SK-N-MC (cell line): ENCODE results near the gene C2orf49.

Experiments
- FOXP2 ChIP-seq: optimal IDR thresholded peaks from 2 replicates; pipeline ENCODE3; 2011; ENCODE audit warnings: mild to moderate bottlenecking, moderate library complexity; ENCODE audit not compliant: insufficient read depth; ENCODE audit errors: extremely low read length, control extremely low read depth
- POLR2AphosphoS5 ChIP-seq: IDR thresholded peaks from 2 replicates; pipeline ENCODE4 v1.6.1; 2012; ENCODE audit warnings: mild to moderate bottlenecking, low read depth, low read length, borderline replicate concordance

DNA sequence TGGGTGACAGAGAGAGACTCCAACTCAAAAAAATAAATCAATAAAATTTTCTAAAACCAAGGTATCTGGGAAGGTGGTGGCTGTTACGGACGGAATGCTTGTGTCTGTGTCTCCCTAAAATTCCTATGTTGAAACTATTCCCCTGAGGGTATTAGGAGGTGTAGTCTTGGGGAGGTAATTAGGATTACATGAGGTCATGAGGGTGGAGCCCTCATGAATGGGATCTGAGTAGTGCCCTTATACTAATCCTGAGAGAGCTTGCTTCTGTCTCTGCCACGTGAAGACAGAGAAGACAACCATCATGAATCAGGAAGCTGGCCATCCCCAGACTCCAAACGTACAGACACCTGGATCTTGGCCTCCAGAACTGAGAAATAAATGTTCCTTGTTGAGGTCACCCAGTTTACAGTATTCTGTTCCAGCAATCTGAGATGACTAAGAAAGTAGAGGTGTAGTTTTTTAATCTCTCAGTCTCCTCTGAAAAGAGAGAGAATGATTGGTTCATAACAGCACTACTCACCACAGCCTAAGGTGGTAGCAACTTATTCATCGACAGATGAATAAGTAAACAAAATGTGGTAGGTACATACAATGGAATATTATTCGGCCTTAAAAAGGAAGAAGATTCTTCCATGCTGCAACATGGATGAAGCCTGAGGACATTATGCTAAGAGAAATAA is 46.2 kb upstream of the C2orf49 start:
- TF ChIP-seq FOXP2 (no peak), POLR2AphosphoS5 (no peak)
